HEK293 (cell line): Measurements from ENCODE around the gene TNFRSF4.

Source experiments
- CTCF ChIA-PET: fragments of 350-600 bp; formaldehyde crosslinking; extraction: SDS; loops from one replicate; lab custom pipeline; 2021; ENCODE audit warnings: antibody characterized with exemption; lab: Yijun Ruan, JAX
- POLR2A ChIA-PET: fragments of 300-600 bp; formaldehyde crosslinking; extraction: SDS; loops from one replicate; lab custom pipeline; 2020; ENCODE audit warnings: antibody characterized with exemption, inconsistent platforms; lab: Yijun Ruan, JAX
- H3K27ac ChIP-seq: fragments of 200-500 bp; sonication (Bioruptor generic); 2 replicates; pipeline ENCODE4 v1.5.1; 2014; ENCODE audit warnings: low read depth, low read length, control low read depth, inconsistent platforms; ENCODE audit errors: extremely low read depth
- H3K36me3 ChIP-seq, 2 experiments: fragments of 200-500 bp in 1 of 2; sonication (Bioruptor generic) in 1 of 2; 1 replicate in 1 of 2; 2 replicates in 1 of 2; pipeline ENCODE4 v1.5.1; 2014 to 2017; ENCODE audit warnings: inconsistent platforms in 2 of 2, low read length in 2 of 2; ENCODE audit not compliant: control insufficient read depth in 2 of 2, insufficient read depth in 1 of 2
- H3K4me1 ChIP-seq: fragments of 200-500 bp; sonication (Bioruptor generic); 2 replicates; pipeline ENCODE4 v1.5.1; 2014; ENCODE audit warnings: mild to moderate bottlenecking, low read length, inconsistent platforms; ENCODE audit not compliant: control insufficient read depth, insufficient read depth
- H3K4me3 ChIP-seq: 2 replicates; pipeline ENCODE4 v1.5.1; 2011; ENCODE audit warnings: low read depth, mild to moderate bottlenecking, control low read depth, low read length, moderate library complexity
- H3K9me3 ChIP-seq: fragments of 200-500 bp; sonication (Bioruptor generic); 2 replicates; pipeline ENCODE4 v1.5.1; 2014; ENCODE audit warnings: low read depth, low read length, inconsistent platforms; ENCODE audit not compliant: control insufficient read depth, insufficient read depth
- BCL11B ChIP-seq: fragments of 450-650 bp; formaldehyde crosslinking; IDR thresholded peaks from 2 replicates; pipeline ENCODE4 v1.5.1; 2016; ENCODE audit warnings: low read depth, missing biosample characterization, missing genetic modification characterization
- EGR2 ChIP-seq: fragments of 450-650 bp; formaldehyde crosslinking; IDR thresholded peaks from 2 replicates; pipeline ENCODE4 v1.5.1; 2016; ENCODE audit warnings: low read depth, missing biosample characterization, missing genetic modification characterization
- REST ChIP-seq: fragments of 450-650 bp; formaldehyde crosslinking; IDR thresholded peaks from 2 replicates; pipeline ENCODE4 v1.5.1; 2016; ENCODE audit warnings: missing biosample characterization, missing genetic modification characterization
- ZBTB10 ChIP-seq: fragments of 450-650 bp; formaldehyde crosslinking; IDR thresholded peaks from 2 replicates; pipeline ENCODE4 v1.5.1; 2016; ENCODE audit warnings: missing biosample characterization, missing genetic modification characterization
- ZBTB6 ChIP-seq: fragments of 450-650 bp; formaldehyde crosslinking; IDR thresholded peaks from 2 replicates; pipeline ENCODE4 v1.5.1; 2017; ENCODE audit warnings: missing biosample characterization, missing genetic modification characterization
- ZNF2 ChIP-seq: fragments of 450-650 bp; formaldehyde crosslinking; IDR thresholded peaks from 2 replicates; pipeline ENCODE4 v1.5.1; 2016; ENCODE audit warnings: missing biosample characterization, missing genetic modification characterization
- ZNF558 ChIP-seq: fragments of 450-650 bp; formaldehyde crosslinking; IDR thresholded peaks from 2 replicates; pipeline ENCODE4 v1.5.1; 2016; ENCODE audit warnings: missing biosample characterization, missing genetic modification characterization
- ZNF600 ChIP-seq: fragments of 450-650 bp; formaldehyde crosslinking; IDR thresholded peaks from 2 replicates; pipeline ENCODE4 v1.5.1; 2016; ENCODE audit warnings: missing biosample characterization, missing genetic modification characterization
- ZNF654 ChIP-seq: fragments of 450-650 bp; formaldehyde crosslinking; IDR thresholded peaks from 2 replicates; pipeline ENCODE4 v1.5.1; 2016; ENCODE audit warnings: low read depth, missing biosample characterization, missing genetic modification characterization
- ZSCAN23 ChIP-seq: fragments of 450-650 bp; formaldehyde crosslinking; IDR thresholded peaks from 2 replicates; pipeline ENCODE4 v1.5.1; 2016; ENCODE audit warnings: missing biosample characterization, missing genetic modification characterization
- TF ChIP-seq, protein P1 (sequence below): fragments of 450-650 bp; formaldehyde crosslinking; IDR thresholded peaks from 2 replicates; pipeline ENCODE4 v1.5.1; 2016; ENCODE audit warnings: missing biosample characterization, missing genetic modification characterization

The TNFRSF4 gene

GRCh38 chr1:1179983-1180861, 33.7 kb downstream of the TNFRSF4 start:
- H3K9me3 ChIP-seq = no peaks in the 10 kb centered on the region
- H3K4me1 ChIP-seq = no peaks in the 10 kb centered on the region
- ChIA-PET POLR2A (no interaction called here), CTCF (interaction anchor here (0.7 kb wide), 1 partner anchor 58 kb away, joined by 5 read pairs; no protein-coding TSS in a partner anchor)
- TF ChIP-seq, protein P1, sequence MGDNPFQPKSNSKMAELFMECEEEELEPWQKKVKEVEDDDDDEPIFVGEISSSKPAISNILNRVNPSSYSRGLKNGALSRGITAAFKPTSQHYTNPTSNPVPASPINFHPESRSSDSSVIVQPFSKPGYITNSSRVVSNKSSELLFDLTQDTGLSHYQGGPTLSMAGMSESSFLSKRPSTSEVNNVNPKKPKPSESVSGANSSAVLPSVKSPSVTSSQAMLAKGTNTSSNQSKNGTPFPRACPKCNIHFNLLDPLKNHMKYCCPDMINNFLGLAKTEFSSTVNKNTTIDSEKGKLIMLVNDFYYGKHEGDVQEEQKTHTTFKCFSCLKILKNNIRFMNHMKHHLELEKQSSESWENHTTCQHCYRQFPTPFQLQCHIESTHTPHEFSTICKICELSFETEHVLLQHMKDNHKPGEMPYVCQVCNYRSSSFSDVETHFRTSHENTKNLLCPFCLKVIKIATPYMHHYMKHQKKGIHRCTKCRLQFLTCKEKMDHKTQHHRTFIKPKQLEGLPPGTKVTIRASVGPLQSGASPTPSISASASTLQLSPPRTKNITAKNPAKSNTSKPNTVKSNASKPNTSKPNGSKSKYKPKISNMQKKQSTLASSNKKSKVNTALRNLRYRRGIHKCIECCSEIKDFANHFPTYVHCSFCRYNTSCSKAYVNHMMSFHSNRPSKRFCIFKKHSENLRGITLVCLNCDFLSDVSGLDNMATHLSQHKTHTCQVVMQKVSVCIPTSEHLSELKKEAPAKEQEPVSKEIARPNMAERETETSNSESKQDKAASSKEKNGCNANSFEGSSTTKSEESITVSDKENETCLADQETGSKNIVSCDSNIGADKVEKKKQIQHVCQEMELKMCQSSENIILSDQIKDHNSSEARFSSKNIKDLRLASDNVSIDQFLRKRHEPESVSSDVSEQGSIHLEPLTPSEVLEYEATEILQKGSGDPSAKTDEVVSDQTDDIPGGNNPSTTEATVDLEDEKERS (tag by site-specific recombination) = no peak
- no peak for TF ChIP-seq ZNF2 (tag by site-specific recombination)
- TF ChIP-seq ZNF654 (tag by site-specific recombination) = no peak
- no peak for TF ChIP-seq ZNF558 (tag by site-specific recombination)
- TF ChIP-seq ZNF600 (tag by site-specific recombination) = 0 out of 2 replicates have a peak, but pooled peaks have one; percentile 17
- TF ChIP-seq EGR2 = no peak
- H3K27ac ChIP-seq = no peak overlapping the region
- no peak overlapping the region for H3K4me3 ChIP-seq
- H3K36me3 ChIP-seq = no peaks in the 10 kb centered on the region

GRCh38 chr1:1179346-1179982, 34.5 kb downstream of the TNFRSF4 start:
- Histone ChIP-seq H3K4me1 (no peaks in the 10 kb centered on the region), H3K9me3 (no peaks in the 10 kb centered on the region), H3K36me3 (no peaks in the 10 kb centered on the region), H3K4me3 (no peak overlapping the region), H3K27ac (no peak overlapping the region)
- ChIA-PET CTCF (interaction anchor here (0.7 kb wide), 1 partner anchor 57 kb away, joined by 5 read pairs; no protein-coding TSS in a partner anchor), POLR2A (no interaction called here)
- TF ChIP-seq ZSCAN23 = no peak
- TF ChIP-seq ZBTB6 = no peak
- TF ChIP-seq BCL11B (tag by site-specific recombination) = peak; percentile 41; the same call in 1 of the 2 replicates
- TF ChIP-seq ZBTB10 = no peak
- no peak for TF ChIP-seq REST (tag by site-specific recombination)
